Mesenchymal stem cell (in vitro differentiated cells and primary cell): ENCODE results near the gene PKD2L2.
"Not testable (repeated sequence)": the region's sequence is repeated elsewhere in the genome, so short reads cannot be mapped to it uniquely, and the experiment has no call there.

Experiments used
- DNase-seq: peaks from one replicate; pipeline ENCODE4 v3.0.0-alpha.2; 2013
- H2AFZ ChIP-seq: one replicate; pipeline ENCODE4 v1.6.1; 2013; ENCODE audit warnings: low read depth, mild to moderate bottlenecking, control low read depth, inconsistent platforms, low read length, moderate library complexity
- H2AK5ac ChIP-seq: 2 replicates; pipeline ENCODE4 v1.6.1; 2013; ENCODE audit warnings: low read length, moderate library complexity, mild to moderate bottlenecking, inconsistent platforms; ENCODE audit not compliant: severe bottlenecking
- H2BK120ac ChIP-seq: one replicate; pipeline ENCODE4 v1.6.1; 2013; ENCODE audit warnings: low read depth, mild to moderate bottlenecking, inconsistent platforms, low read length, moderate library complexity
- H2BK12ac ChIP-seq, 2 experiments: one replicate each; pipeline ENCODE4 v1.6.1; 2013; ENCODE audit warnings: inconsistent platforms in 2 of 2, low read length in 2 of 2, mild to moderate bottlenecking in 2 of 2, moderate library complexity in 2 of 2, control low read depth in 1 of 2
- H2BK15ac ChIP-seq: one replicate; pipeline ENCODE4 v1.6.1; 2013; ENCODE audit warnings: mild to moderate bottlenecking, low read depth, inconsistent platforms; ENCODE audit not compliant: poor library complexity, severe bottlenecking
- H2BK5ac ChIP-seq: 2 replicates; pipeline ENCODE4 v1.6.1; 2013; ENCODE audit warnings: low read depth, mild to moderate bottlenecking, low read length, control low read depth, inconsistent platforms; ENCODE audit not compliant: poor library complexity, severe bottlenecking
- H3K14ac ChIP-seq, 2 experiments: one replicate each; pipeline ENCODE4 v1.6.1; 2013; ENCODE audit warnings: inconsistent platforms in 2 of 2, low read length in 2 of 2, control low read depth in 1 of 2, mild to moderate bottlenecking in 1 of 2, moderate library complexity in 1 of 2
- H3K18ac ChIP-seq, 2 experiments: one replicate each; pipeline ENCODE4 v1.6.1; 2013; ENCODE audit warnings: inconsistent platforms in 2 of 2, low read length in 2 of 2, control low read depth in 1 of 2, low read depth in 1 of 2, mild to moderate bottlenecking in 1 of 2
- H3K23ac ChIP-seq, 2 experiments: one replicate each; pipeline ENCODE4 v1.6.1; 2013; ENCODE audit warnings: inconsistent platforms in 2 of 2, low read length in 2 of 2, mild to moderate bottlenecking in 2 of 2, moderate library complexity in 2 of 2, control low read depth in 1 of 2
- H3K27ac ChIP-seq: 2 replicates; pipeline ENCODE4 v1.5.1; 2013; ENCODE audit warnings: mild to moderate bottlenecking, moderate library complexity, low read length, control low read depth, inconsistent platforms; ENCODE audit not compliant: poor library complexity, severe bottlenecking
- H3K27me3 ChIP-seq, 2 experiments: 2 replicates each; pipeline versions ENCODE4 v1.6.1 to v1.7.0; 2013; ENCODE audit warnings: low read length in 2 of 2, mild to moderate bottlenecking in 2 of 2, moderate library complexity in 2 of 2, control low read depth in 1 of 2, inconsistent platforms in 1 of 2; ENCODE audit not compliant: control insufficient read depth in 1 of 2, insufficient read depth in 1 of 2
- H3K36me3 ChIP-seq, 2 experiments: 2 replicates each; pipeline versions ENCODE4 v1.6.1 to v1.7.0; 2013; ENCODE audit warnings: low read length in 2 of 2, control low read depth in 1 of 2, inconsistent platforms in 1 of 2, low read depth in 1 of 2, mild to moderate bottlenecking in 1 of 2; ENCODE audit not compliant: insufficient read depth in 2 of 2, control insufficient read depth in 1 of 2
- H3K4ac ChIP-seq, 2 experiments: one replicate each; pipeline ENCODE4 v1.6.1; 2013; ENCODE audit warnings: inconsistent platforms in 2 of 2, low read length in 2 of 2, mild to moderate bottlenecking in 2 of 2, moderate library complexity in 2 of 2, control low read depth in 1 of 2, low read depth in 1 of 2
- H3K4me1 ChIP-seq: 2 replicates; pipeline ENCODE4 v1.6.1; 2013; ENCODE audit warnings: low read depth, low read length, control low read depth; ENCODE audit not compliant: control insufficient read depth, insufficient read depth
- H3K4me2 ChIP-seq: 2 replicates; pipeline ENCODE4 v1.6.1; 2013; ENCODE audit warnings: low read length, mild to moderate bottlenecking, inconsistent platforms; ENCODE audit not compliant: poor library complexity, severe bottlenecking
- H3K4me3 ChIP-seq, 2 experiments: 2 replicates each; pipeline versions ENCODE4 v1.5.1 to v1.7.0; 2013; ENCODE audit warnings: low read length in 2 of 2, mild to moderate bottlenecking in 2 of 2, control low read depth in 1 of 2, low read depth in 1 of 2; ENCODE audit not compliant: insufficient read depth in 1 of 2
- H3K79me1 ChIP-seq: replicated peaks from 2 replicates; pipeline ENCODE4 v1.6.1; 2013; ENCODE audit warnings: mild to moderate bottlenecking, control low read depth, low read length, inconsistent platforms; ENCODE audit not compliant: poor library complexity, severe bottlenecking
- H3K9ac ChIP-seq: 2 replicates; pipeline ENCODE4 v1.7.0; 2013; ENCODE audit warnings: mild to moderate bottlenecking, low read length, moderate library complexity
- H3K9me3 ChIP-seq: 2 replicates; pipeline ENCODE4 v1.7.0; 2013; ENCODE audit warnings: mild to moderate bottlenecking, low read length; ENCODE audit not compliant: control insufficient read depth
- H4K8ac ChIP-seq: one replicate; pipeline ENCODE4 v1.6.1; 2013; ENCODE audit warnings: inconsistent platforms, mild to moderate bottlenecking, low read length, moderate library complexity
- H4K91ac ChIP-seq: one replicate; pipeline ENCODE4 v1.6.1; 2013; ENCODE audit warnings: mild to moderate bottlenecking, low read length, inconsistent platforms
- WGBS: methylation state at CpG from one replicate; pipeline ENCODE4 v1.1.7; 2013; ENCODE audit warnings: mixed read lengths; 5-methylcytosine and 5-hydroxymethylcytosine counted together

The PKD2L2 gene

GRCh38 chr5:137847687-137848086 is 41.6 kb upstream of the PKD2L2 start:
- H2BK5ac ChIP-seq = no peak overlapping the region
- 92% methylated on average over 5 of the region's 6 CpGs for WGBS

GRCh38 chr5:137853165-137853564 is 36.1 kb upstream of the PKD2L2 start:
- H3K4me2 ChIP-seq, H3K14ac ChIP-seq, H2BK15ac ChIP-seq, H3K36me3 ChIP-seq, H2AK5ac ChIP-seq, H3K23ac ChIP-seq, H3K9me3 ChIP-seq, H3K4me1 ChIP-seq, H3K79me1 ChIP-seq, H2BK120ac ChIP-seq, H2AFZ ChIP-seq, H4K91ac ChIP-seq, DNase-seq, H2BK12ac ChIP-seq, H3K27me3 ChIP-seq, H3K4me3 ChIP-seq, H3K27ac ChIP-seq, H3K4ac ChIP-seq, H4K8ac ChIP-seq, H2BK5ac ChIP-seq, H3K9ac ChIP-seq, H3K18ac ChIP-seq: not testable (repeated sequence)

More at GRCh38 chr5:137847687-137848086, 41.6 kb upstream of the PKD2L2 start:
- no peaks in the 10 kb centered on the region for H3K36me3 ChIP-seq
- H3K4me2 ChIP-seq = no peak overlapping the region
- no peak overlapping the region for H2BK12ac ChIP-seq
- no peak overlapping the region for H2AFZ ChIP-seq
- H3K4ac ChIP-seq = no peak overlapping the region
- no peak overlapping the region for H2BK120ac ChIP-seq
- no peak overlapping the region for H4K91ac ChIP-seq
- no peaks in the 10 kb centered on the region for H3K9me3 ChIP-seq
- H3K14ac ChIP-seq = no peak overlapping the region
- no peaks in the 10 kb centered on the region for H3K27me3 ChIP-seq
- no peak overlapping the region for H2BK15ac ChIP-seq
- no peak overlapping the region for H4K8ac ChIP-seq
- H3K79me1 ChIP-seq = no peaks in the 10 kb centered on the region
- H3K23ac ChIP-seq = no peak overlapping the region
- no peak overlapping the region for H3K9ac ChIP-seq
- no peak overlapping the region for H3K27ac ChIP-seq
- no peak overlapping the region for H3K18ac ChIP-seq
- H3K4me1 ChIP-seq = no peaks in the 10 kb centered on the region
- no peak overlapping the region for H3K4me3 ChIP-seq
- DNase-seq = no peak
- no peak overlapping the region for H2AK5ac ChIP-seq

GRCh38 chr5:137856201-137856600 is 33.1 kb upstream of the PKD2L2 start:
- H3K4me2 ChIP-seq = no peak overlapping the region
- no peak overlapping the region for H2BK5ac ChIP-seq
- H2AK5ac ChIP-seq = no peak overlapping the region
- no peaks in the 10 kb centered on the region for H3K4me1 ChIP-seq
- H4K91ac ChIP-seq = no peak overlapping the region
- H3K79me1 ChIP-seq = no peaks in the 10 kb centered on the region
- H3K9me3 ChIP-seq = no peaks in the 10 kb centered on the region
- 100% methylated on average over 2 of the region's 3 CpGs for WGBS
- no peak overlapping the region for H3K4ac ChIP-seq
- no peak overlapping the region for H3K4me3 ChIP-seq
- H3K14ac ChIP-seq = no peak overlapping the region
- H3K27me3 ChIP-seq = no peaks in the 10 kb centered on the region
- no peak overlapping the region for H2BK12ac ChIP-seq
- H2BK15ac ChIP-seq = no peak overlapping the region
- H3K27ac ChIP-seq = no peak overlapping the region
- H3K9ac ChIP-seq = no peak overlapping the region
- H3K18ac ChIP-seq = no peak overlapping the region
- no peak overlapping the region for H2BK120ac ChIP-seq
- no peaks in the 10 kb centered on the region for H3K36me3 ChIP-seq
- no peak overlapping the region for H4K8ac ChIP-seq
- H3K23ac ChIP-seq = no peak overlapping the region
- DNase-seq = no peak
- no peak overlapping the region for H2AFZ ChIP-seq

- Histone ChIP-seq H2BK5ac (no peak overlapping the region), H2BK15ac (no peak overlapping the region), H3K27me3 (no peaks in the 10 kb centered on the region), H4K91ac (no peak overlapping the region), H3K4me3 (no peak overlapping the region), H3K4me1 (no peaks in the 10 kb centered on the region), H2BK12ac (no peak overlapping the region), H3K36me3 (no peaks in the 10 kb centered on the region), H2AFZ (no peak overlapping the region), H3K9ac (no peak overlapping the region), H3K4ac (no peak overlapping the region), H3K9me3 (no peaks in the 10 kb centered on the region), H3K79me1 (no peaks in the 10 kb centered on the region), H4K8ac (no peak overlapping the region), H3K23ac (no peak overlapping the region), H3K4me2 (no peak overlapping the region), H2AK5ac (no peak overlapping the region), H2BK120ac (no peak overlapping the region), H3K18ac (no peak overlapping the region), H3K27ac (no peak overlapping the region), H3K14ac (no peak overlapping the region)
- DNase-seq = no peak
- WGBS = 78% methylated on average over 5 of the region's 5 CpGs
Observed at GRCh38 chr5:137856916-137857862, 32.1 kb upstream of the PKD2L2 start.
